ENCODE data around the gene GNB1L. TPM values are rescaled to one million over a fixed set of nuclear protein-coding genes. Genes with fewer than 3 reads are reported as not detected.

The GNB1L gene
- total and polyA plus RNA-seq, 10 of the 15 experiments (the other 5 are each of a cell fraction or from before 2014, with no cell fraction given) = 0.21 to 19.4 (median 6.8) TPM

DNA sequence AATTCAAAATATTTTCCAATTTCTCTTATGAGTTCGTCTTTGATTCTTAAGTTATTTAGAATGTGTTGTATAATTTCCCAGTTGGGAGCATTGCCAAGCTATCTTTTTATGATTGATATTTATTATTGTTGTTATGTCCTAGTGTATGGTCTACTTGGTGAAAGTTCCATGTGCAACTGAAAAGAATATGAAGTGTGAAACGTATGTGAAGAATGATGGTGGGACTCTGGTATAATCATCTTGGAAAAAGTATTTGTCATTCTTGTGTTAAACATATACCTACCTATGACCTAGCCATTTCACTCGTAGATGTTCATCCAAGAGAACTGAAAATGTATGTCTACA lies 12.0 kb upstream of the GNB1L start (continued):
- TF ChIP-seq, protein P1, sequence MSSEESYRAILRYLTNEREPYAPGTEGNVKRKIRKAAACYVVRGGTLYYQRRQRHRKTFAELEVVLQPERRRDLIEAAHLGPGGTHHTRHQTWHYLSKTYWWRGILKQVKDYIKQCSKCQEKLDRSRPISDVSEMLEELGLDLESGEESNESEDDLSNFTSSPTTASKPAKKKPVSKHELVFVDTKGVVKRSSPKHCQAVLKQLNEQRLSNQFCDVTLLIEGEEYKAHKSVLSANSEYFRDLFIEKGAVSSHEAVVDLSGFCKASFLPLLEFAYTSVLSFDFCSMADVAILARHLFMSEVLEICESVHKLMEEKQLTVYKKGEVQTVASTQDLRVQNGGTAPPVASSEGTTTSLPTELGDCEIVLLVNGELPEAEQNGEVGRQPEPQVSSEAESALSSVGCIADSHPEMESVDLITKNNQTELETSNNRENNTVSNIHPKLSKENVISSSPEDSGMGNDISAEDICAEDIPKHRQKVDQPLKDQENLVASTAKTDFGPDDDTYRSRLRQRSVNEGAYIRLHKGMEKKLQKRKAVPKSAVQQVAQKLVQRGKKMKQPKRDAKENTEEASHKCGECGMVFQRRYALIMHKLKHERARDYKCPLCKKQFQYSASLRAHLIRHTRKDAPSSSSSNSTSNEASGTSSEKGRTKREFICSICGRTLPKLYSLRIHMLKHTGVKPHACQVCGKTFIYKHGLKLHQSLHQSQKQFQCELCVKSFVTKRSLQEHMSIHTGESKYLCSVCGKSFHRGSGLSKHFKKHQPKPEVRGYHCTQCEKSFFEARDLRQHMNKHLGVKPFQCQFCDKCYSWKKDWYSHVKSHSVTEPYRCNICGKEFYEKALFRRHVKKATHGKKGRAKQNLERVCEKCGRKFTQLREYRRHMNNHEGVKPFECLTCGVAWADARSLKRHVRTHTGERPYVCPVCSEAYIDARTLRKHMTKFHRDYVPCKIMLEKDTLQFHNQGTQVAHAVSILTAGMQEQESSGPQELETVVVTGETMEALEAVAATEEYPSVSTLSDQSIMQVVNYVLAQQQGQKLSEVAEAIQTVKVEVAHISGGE (CRISPR knock-in tag; IDR thresholded peaks at IDR 0.05) = no peak

DNA sequence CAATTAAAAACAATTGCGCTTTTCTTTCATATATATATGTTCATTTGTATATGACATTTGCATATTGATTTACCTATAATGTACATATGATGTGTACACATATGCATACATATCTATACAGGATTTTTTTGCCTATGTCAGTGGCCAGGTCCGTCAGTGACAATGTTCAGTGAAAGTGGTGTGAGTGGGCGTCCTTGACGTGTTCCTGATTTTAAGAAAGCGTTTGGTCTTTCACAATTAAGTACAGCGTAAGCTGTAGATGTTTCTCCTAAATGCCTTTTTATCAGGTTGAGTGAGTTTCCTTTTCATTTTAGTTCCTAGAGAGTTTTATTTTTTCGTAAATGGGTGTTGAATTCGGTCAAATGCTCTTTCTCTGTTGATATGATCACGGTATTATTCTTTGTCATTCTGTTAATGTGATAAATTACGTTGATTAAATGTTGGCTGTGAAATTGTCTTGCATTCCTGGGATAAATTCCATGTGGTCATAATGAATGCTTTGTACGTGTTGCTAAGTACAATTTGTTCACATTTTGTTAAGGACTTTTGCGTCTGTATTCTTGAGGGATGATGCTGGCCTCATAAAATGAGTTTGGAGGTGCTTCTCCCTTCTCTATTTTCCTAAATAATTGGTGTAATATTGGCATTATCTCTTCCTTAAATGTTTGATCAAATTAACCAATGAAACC lies 10.6 kb upstream of the GNB1L start:
- Histone ChIP-seq H3K9me3 (replicated peaks; ENCODE audit: control insufficient read depth, insufficient read depth, low read length) (no peaks in the 10 kb centered on the region), H4K20me1 (ENCODE audit: control insufficient read depth, insufficient read depth) (no peaks in the 10 kb centered on the region), H3K36me3 (ENCODE audit: control insufficient read depth in 2 of 2, insufficient read depth in 2 of 2, low read length in 1 of 2) (no peaks in the 10 kb centered on the region), H3K79me2 (ENCODE audit: control insufficient read depth, insufficient read depth, low read length) (no peaks in the 10 kb centered on the region), H3K9ac (ENCODE audit: control insufficient read depth, insufficient read depth, low read length) (no peak overlapping the region), H3K27ac (ENCODE audit: control insufficient read depth, insufficient read depth) (no peak overlapping the region), H3K4me1 (ENCODE audit: control insufficient read depth, insufficient read depth, low read length) (no peaks in the 10 kb centered on the region), H2AFZ (ENCODE audit: control insufficient read depth, low read depth, low read length) (no peak overlapping the region), H3K4me2 (ENCODE audit: control insufficient read depth, insufficient read depth) (no peak overlapping the region), H3K27me3 (replicated peaks in 1 of 2; ENCODE audit: control insufficient read depth in 2 of 2, insufficient read depth in 2 of 2, low read length in 1 of 2) (no peaks in the 10 kb centered on the region), H3K4me3 (no peak overlapping the region)
- TF ChIP-seq CBX5 (IDR thresholded peaks at IDR 0.05; ENCODE audit: low read depth) (no peak), ZNF274 (IDR thresholded peaks at IDR 0.05; ENCODE audit: insufficient read depth, insufficient read length) (no peak), NR2F1 (conservative IDR thresholded peaks at IDR 0.05) (no peak), MTA3 (IDR thresholded peaks at IDR 0.05; ENCODE audit: borderline replicate concordance, low read length) (no peak), NRF1 (conservative IDR thresholded peaks at IDR 0.05; ENCODE audit: low read depth, low read length) (no peak), RAD21 (IDR thresholded peaks at IDR 0.05; ENCODE audit: insufficient read depth, low read depth, low read length) (no peak), ZNF217 (IDR thresholded peaks at IDR 0.05) (no peak), SMC3 (IDR thresholded peaks at IDR 0.05; ENCODE audit: borderline replicate concordance, low read length) (no peak), TCF12 (IDR thresholded peaks at IDR 0.05; ENCODE audit: low read depth, low read length) (no peak), STAT1 (conservative IDR thresholded peaks at IDR 0.05) (no peak), MTA2 (IDR thresholded peaks at IDR 0.05; ENCODE audit: low read depth) (no peak)
- TF ChIP-seq, protein P2, sequence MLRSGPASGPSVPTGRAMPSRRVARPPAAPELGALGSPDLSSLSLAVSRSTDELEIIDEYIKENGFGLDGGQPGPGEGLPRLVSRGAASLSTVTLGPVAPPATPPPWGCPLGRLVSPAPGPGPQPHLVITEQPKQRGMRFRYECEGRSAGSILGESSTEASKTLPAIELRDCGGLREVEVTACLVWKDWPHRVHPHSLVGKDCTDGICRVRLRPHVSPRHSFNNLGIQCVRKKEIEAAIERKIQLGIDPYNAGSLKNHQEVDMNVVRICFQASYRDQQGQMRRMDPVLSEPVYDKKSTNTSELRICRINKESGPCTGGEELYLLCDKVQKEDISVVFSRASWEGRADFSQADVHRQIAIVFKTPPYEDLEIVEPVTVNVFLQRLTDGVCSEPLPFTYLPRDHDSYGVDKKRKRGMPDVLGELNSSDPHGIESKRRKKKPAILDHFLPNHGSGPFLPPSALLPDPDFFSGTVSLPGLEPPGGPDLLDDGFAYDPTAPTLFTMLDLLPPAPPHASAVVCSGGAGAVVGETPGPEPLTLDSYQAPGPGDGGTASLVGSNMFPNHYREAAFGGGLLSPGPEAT (IDR thresholded peaks at IDR 0.05; ENCODE audit: low read depth) = no peak
- TF ChIP-seq, protein P3, sequence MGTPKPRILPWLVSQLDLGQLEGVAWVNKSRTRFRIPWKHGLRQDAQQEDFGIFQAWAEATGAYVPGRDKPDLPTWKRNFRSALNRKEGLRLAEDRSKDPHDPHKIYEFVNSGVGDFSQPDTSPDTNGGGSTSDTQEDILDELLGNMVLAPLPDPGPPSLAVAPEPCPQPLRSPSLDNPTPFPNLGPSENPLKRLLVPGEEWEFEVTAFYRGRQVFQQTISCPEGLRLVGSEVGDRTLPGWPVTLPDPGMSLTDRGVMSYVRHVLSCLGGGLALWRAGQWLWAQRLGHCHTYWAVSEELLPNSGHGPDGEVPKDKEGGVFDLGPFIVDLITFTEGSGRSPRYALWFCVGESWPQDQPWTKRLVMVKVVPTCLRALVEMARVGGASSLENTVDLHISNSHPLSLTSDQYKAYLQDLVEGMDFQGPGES (IDR thresholded peaks at IDR 0.05) = no peak
- TF ChIP-seq, protein P4, sequence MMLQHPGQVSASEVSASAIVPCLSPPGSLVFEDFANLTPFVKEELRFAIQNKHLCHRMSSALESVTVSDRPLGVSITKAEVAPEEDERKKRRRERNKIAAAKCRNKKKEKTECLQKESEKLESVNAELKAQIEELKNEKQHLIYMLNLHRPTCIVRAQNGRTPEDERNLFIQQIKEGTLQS (IDR thresholded peaks at IDR 0.05; ENCODE audit: borderline replicate concordance, extremely low read depth, low read depth, low read length) = no peak
- BruUV-seq (replicated peaks) = no TSS peak
- RAD21 ChIA-PET (ENCODE audit: unreplicated experiment) = no interaction called here
- SMC1A ChIA-PET (ENCODE audit: uncharacterized antibody, unreplicated experiment) = interaction anchor here (1.0 to 1.7 kb wide), 2 partner anchors 9 to 135 kb away, joined by 3 to 9 read pairs; no protein-coding TSS in a partner anchor
- WGBS (ENCODE audit: insufficient coverage, insufficient replicate concordance, low lambda C conversion rate, missing lambda C conversion rate) = 78% methylated on average over 12 of the region's 12 CpGs
- intact Hi-C loops (cut with micrococcal nuclease; ENCODE audit: unreplicated experiment) = no loop called here
- CTCF ChIA-PET = interaction anchor here (1.2 to 1.6 kb wide), 3 partner anchors 22 to 135 kb away, joined by 3 to 4 read pairs (median 4); no protein-coding TSS in a partner anchor
- DNase-seq (ENCODE audit: low read depth, low spot score) = no peak
- POLR2A ChIA-PET = interaction anchor here (1.1 kb wide), 1 partner anchor 9 kb away, joined by 4 read pairs; no protein-coding TSS in a partner anchor
- no peak for FAIRE-seq
- in situ Hi-C loops (cut with MboI) = no loop called here
- no peak for ATAC-seq

All from GM12878 (cell line).